ENCODE results near the gene LHX3.

DNA sequence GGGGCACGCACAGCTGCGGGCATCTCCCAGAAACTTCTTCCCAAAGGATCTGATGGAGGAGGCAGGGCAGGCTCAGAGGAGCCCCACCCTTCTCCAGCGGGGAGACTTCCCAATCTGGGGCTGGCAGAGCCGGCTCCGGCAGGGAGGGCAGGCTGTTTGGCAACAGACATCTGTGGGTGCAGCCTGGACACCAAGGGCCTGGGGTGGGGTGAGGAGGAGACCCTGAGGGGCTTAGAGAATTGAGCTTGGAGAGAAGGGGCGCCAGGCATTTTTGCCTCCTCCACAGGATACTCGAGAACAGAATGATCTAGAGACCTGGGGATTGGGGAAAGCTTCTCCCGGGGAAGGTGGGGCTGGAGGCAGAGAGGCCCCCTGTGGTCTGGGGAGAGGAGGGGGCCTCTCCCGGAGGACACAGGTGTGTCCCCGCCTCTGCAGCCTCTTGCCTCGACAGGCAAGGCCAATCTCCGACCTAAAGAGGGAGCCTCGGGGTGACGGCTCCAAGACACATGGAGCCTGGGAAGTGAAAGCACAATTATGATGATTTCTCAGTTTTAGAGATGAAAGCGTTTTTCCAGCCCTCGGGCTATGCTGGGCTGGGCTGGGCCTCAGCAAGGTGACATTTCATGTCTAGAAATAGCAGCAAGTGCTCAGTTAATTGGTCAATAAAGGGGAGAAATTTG is 8.4 kb downstream of the LHX3 start:
- TF ChIP-seq, protein P1, sequence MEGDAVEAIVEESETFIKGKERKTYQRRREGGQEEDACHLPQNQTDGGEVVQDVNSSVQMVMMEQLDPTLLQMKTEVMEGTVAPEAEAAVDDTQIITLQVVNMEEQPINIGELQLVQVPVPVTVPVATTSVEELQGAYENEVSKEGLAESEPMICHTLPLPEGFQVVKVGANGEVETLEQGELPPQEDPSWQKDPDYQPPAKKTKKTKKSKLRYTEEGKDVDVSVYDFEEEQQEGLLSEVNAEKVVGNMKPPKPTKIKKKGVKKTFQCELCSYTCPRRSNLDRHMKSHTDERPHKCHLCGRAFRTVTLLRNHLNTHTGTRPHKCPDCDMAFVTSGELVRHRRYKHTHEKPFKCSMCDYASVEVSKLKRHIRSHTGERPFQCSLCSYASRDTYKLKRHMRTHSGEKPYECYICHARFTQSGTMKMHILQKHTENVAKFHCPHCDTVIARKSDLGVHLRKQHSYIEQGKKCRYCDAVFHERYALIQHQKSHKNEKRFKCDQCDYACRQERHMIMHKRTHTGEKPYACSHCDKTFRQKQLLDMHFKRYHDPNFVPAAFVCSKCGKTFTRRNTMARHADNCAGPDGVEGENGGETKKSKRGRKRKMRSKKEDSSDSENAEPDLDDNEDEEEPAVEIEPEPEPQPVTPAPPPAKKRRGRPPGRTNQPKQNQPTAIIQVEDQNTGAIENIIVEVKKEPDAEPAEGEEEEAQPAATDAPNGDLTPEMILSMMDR (IDR thresholded peaks at IDR 0.05) = no peak
- no peak for TF ChIP-seq EZH2 (IDR thresholded peaks at IDR 0.05; ENCODE audit: borderline replicate concordance, insufficient read depth, low read depth, low read length, poor library complexity, severe bottlenecking)

Measured in B cell (primary cell).